B cell (primary cell): ENCODE data around the gene RGS19. TPM values are rescaled to one million over a fixed set of nuclear protein-coding genes. Genes with fewer than 3 reads are reported as not detected.

ENCODE experiments used
- ATAC-seq: fragments of 200-7000 bp; cut with Tn5 transposase; one replicate; pipeline ENCODE4 v1.10.0; 2021; ENCODE audit warnings: low read depth, mild to moderate bottlenecking, moderate number of reproducible peaks, moderate library complexity
- CTCF ChIA-PET: fragments of 350-600 bp; sonication (Branson Sonifier 250); formaldehyde crosslinking; loops from one replicate; lab custom pipeline; 2021; ENCODE audit warnings: antibody characterized with exemption, inconsistent platforms; lab: Charles Lee
- POLR2A ChIA-PET: fragments of 350-600 bp; sonication (Branson Sonifier 250); formaldehyde crosslinking; loops from one replicate; lab custom pipeline; 2021; ENCODE audit warnings: antibody characterized with exemption; lab: Charles Lee
- DNase-seq: peaks from one replicate; pipeline ENCODE4 v3.0.0; 2013
- H2AFZ ChIP-seq: 2 replicates; pipeline ENCODE4 v1.6.1; 2012; ENCODE audit warnings: mild to moderate bottlenecking, low read depth, low read length; ENCODE audit not compliant: insufficient read depth, poor library complexity, severe bottlenecking
- H3K27ac ChIP-seq, 2 donors: 1 replicate in 1 of 2; 2 replicates in 1 of 2; pipeline ENCODE4 v1.5.1; 2012 to 2013; ENCODE audit warnings: low read length in 2 of 2, mild to moderate bottlenecking in 2 of 2, moderate library complexity in 1 of 2
- H3K27me3 ChIP-seq, 4 experiments: fragments of 200-600 bp in 1 of 4; sonication (generic) in 1 of 4; replicated peaks in 1 of 4; 1 replicate in 2 of 4; 2 replicates in 2 of 4; pipeline versions ENCODE4 v1.6.1 to v1.7.0; 2013 to 2016; ENCODE audit warnings: low read length in 3 of 4, mild to moderate bottlenecking in 2 of 4, mixed read lengths in 1 of 4, moderate library complexity in 1 of 4; ENCODE audit not compliant: insufficient read depth in 4 of 4, control insufficient read depth in 3 of 4; ENCODE audit errors: control extremely low read depth in 1 of 4
- H3K36me3 ChIP-seq, 2 experiments: replicated peaks in 1 of 2; 1 replicate in 1 of 2; 2 replicates in 1 of 2; pipeline versions ENCODE4 v1.6.1 to v1.7.1; 2013; ENCODE audit warnings: low read length in 1 of 2; ENCODE audit not compliant: insufficient read depth in 2 of 2, control insufficient read depth in 1 of 2; ENCODE audit errors: control extremely low read depth in 1 of 2, extremely low read depth in 1 of 2
- H3K4me1 ChIP-seq, 2 donors: fragments of 200-600 bp in 1 of 2; sonication (generic) in 1 of 2; 1 replicate in 1 of 2; 2 replicates in 1 of 2; pipeline versions ENCODE4 v1.5.1 to v1.6.1; 2013 to 2017; ENCODE audit warnings: low read length in 2 of 2; ENCODE audit not compliant: control insufficient read depth in 2 of 2, insufficient read depth in 2 of 2
- H3K4me2 ChIP-seq: replicated peaks from 2 replicates; pipeline ENCODE3; 2012; ENCODE audit warnings: mild to moderate bottlenecking, low read depth, low read length; ENCODE audit not compliant: poor library complexity, severe bottlenecking
- H3K4me3 ChIP-seq, 5 experiments: fragments of 200-600 bp in 1 of 5; sonication (generic) in 1 of 5; 1 replicate in 3 of 5; 2 replicates in 2 of 5; pipeline versions ENCODE4 v1.5.1 to v1.7.0; 2011 to 2016; ENCODE audit warnings: low read length in 4 of 5, mild to moderate bottlenecking in 4 of 5, low read depth in 2 of 5, control low read depth in 1 of 5, moderate library complexity in 1 of 5; ENCODE audit not compliant: insufficient read depth in 1 of 5; ENCODE audit errors: control extremely low read depth in 1 of 5, extremely low read depth in 1 of 5
- H3K79me2 ChIP-seq: fragments of 200-600 bp; sonication (generic); one replicate; pipeline ENCODE4 v1.6.0; 2016; ENCODE audit warnings: low read length; ENCODE audit not compliant: control insufficient read depth, insufficient read depth
- H3K9ac ChIP-seq: fragments of 200-600 bp; sonication (generic); 2 replicates; pipeline ENCODE4 v1.6.1; 2017; ENCODE audit warnings: mild to moderate bottlenecking, low read length, moderate library complexity
- H3K9me3 ChIP-seq, 3 donors: one replicate each; pipeline versions ENCODE4 v1.6.1 to v1.7.1; 2013; ENCODE audit warnings: low read length in 2 of 3; ENCODE audit not compliant: control insufficient read depth in 2 of 3, insufficient read depth in 1 of 3; ENCODE audit errors: control extremely low read depth in 1 of 3
- H4K20me1 ChIP-seq: 2 replicates; pipeline ENCODE4 v1.6.0; 2012; ENCODE audit warnings: mild to moderate bottlenecking, low read length; ENCODE audit not compliant: insufficient read depth, control insufficient read depth, poor library complexity, severe bottlenecking
- H3K27ac Mint-ChIP-seq: one replicate; pipeline ENCODE4 v1.8.0; 2021; ENCODE audit warnings: mixed read lengths
- H3K27me3 Mint-ChIP-seq: one replicate; pipeline ENCODE4 v1.8.0; 2021; ENCODE audit warnings: mixed read lengths
- H3K4me1 Mint-ChIP-seq: one replicate; pipeline ENCODE4 v1.8.0; 2021; ENCODE audit warnings: mixed read lengths
- H3K4me3 Mint-ChIP-seq: one replicate; pipeline ENCODE4 v1.8.0; 2021; ENCODE audit warnings: mixed read lengths
- H3K9me3 Mint-ChIP-seq: one replicate; pipeline ENCODE4 v1.8.0; 2022; ENCODE audit warnings: mixed read lengths; ENCODE audit not compliant: insufficient read depth
- CTCF ChIP-seq: fragments of 200-600 bp; IDR thresholded peaks from one replicate; pipeline ENCODE4 v1.8.0; 2022; ENCODE audit warnings: antibody characterized with exemption, mild to moderate bottlenecking
- EZH2 ChIP-seq: IDR thresholded peaks from 2 replicates; pipeline ENCODE4 v1.6.1; 2012; ENCODE audit warnings: borderline replicate concordance, low read depth, mild to moderate bottlenecking, moderate library complexity, low read length; ENCODE audit not compliant: insufficient read depth, poor library complexity, severe bottlenecking
- WGBS: methylation state at CpG from one replicate; pipeline ENCODE4 v1.1.5; 2013; ENCODE audit warnings: missing lambda C conversion rate; ENCODE audit not compliant: insufficient coverage; 5-methylcytosine and 5-hydroxymethylcytosine counted together
- intact Hi-C: fragments of 100-400 bp; cut with micrococcal nuclease; formaldehyde crosslinking; loops from one replicate; pipeline ENCODE4 v1.10.0; 2022
- polyA plus RNA-seq: library from polyadenylated mRNA; depleted of rRNA; stranded (reverse); fragments of >200 nt; gene quantifications from 2 replicates; pipeline ENCODE4 v1.2.3, GENCODE V29; 2012
- total RNA-seq, 2 donors: library from RNA; stranded (reverse); fragments of 120-200 nt in 1 of 2; gene quantifications; 1 replicate in 1 of 2; 2 replicates in 1 of 2; pipeline versions ENCODE4 v1.2.3 to v1.2.4, GENCODE V29; 2013 to 2022

The RGS19 gene
- total and polyA plus RNA-seq, 2 donors (not counting 1 experiment from before 2014, with no cell fraction given): 69.4 to 203 TPM

- Histone ChIP-seq H3K4me3 (no peak overlapping the region), H3K79me2 (peaks cover 31% of the 10 kb centered on the region), H3K9ac (no peak overlapping the region), H2AFZ (no peak overlapping the region), H3K27ac (no peak overlapping the region), H3K4me1 (no peaks in the 10 kb centered on the region), H3K36me3 (peaks cover 3 to 87% of the 10 kb centered on the region in 2 experiments), H3K9me3 (no peaks in the 10 kb centered on the region), H3K4me2 (no peak overlapping the region), H3K27me3 (no peaks in the 10 kb centered on the region), H4K20me1 (peaks cover 59% of the 10 kb centered on the region)
- ATAC-seq (no peak), DNase-seq (no peak)
- ChIA-PET CTCF (interaction anchor here (0.7 kb wide), 1 partner anchor 207 kb away, joined by 3 read pairs; no protein-coding TSS in a partner anchor), POLR2A (no interaction called here)
- H3K4me3 Mint-ChIP-seq: no peak overlapping the region
- no peak for TF ChIP-seq EZH2
- no peak for TF ChIP-seq CTCF
- no peak overlapping the region for H3K27ac Mint-ChIP-seq
- 98% methylated on average over 18 of the region's 18 CpGs for WGBS
- H3K9me3 Mint-ChIP-seq: no peaks in the 10 kb centered on the region
- intact Hi-C loops: no loop called here
- no peaks in the 10 kb centered on the region for H3K27me3 Mint-ChIP-seq
- H3K4me1 Mint-ChIP-seq: no peaks in the 10 kb centered on the region
Measured at GRCh38 chr20:64025101-64025825, 54.1 kb downstream of the RGS19 start.
